C1 segment of cervical spinal cord (tissue), 14 donors: ENCODE data around the gene LARP1.
"Not testable (repeated sequence)": the region's sequence is repeated elsewhere in the genome, so short reads cannot be mapped to it uniquely, and the experiment has no call there.

Experiments
- DNase-seq, 14 donors: peaks; one replicate each; lab custom pipeline; 2025; lab: John Stamatoyannopoulos, UW

LARP1 gene

GRCh38 chr5:154759868-154760267 lies 4.7 kb downstream of the LARP1 start:
- not testable (repeated sequence) for DNase-seq

GRCh38 chr5:154761046-154761736 lies 6.0 kb downstream of the LARP1 start:
- no peak for DNase-seq

GRCh38 chr5:154762261-154762660 lies 7.1 kb downstream of the LARP1 start:
- no peak for DNase-seq

GRCh38 chr5:154762700-154763099 lies 7.5 kb downstream of the LARP1 start:
- DNase-seq = no peak

- no peak for DNase-seq
Measured at GRCh38 chr5:154764967-154765366, 9.8 kb downstream of the LARP1 start.

- DNase-seq = no peak
Measured at GRCh38 chr5:154765396-154765925, 10.3 kb downstream of the LARP1 start.

GRCh38 chr5:154766558-154767281 lies 11.5 kb downstream of the LARP1 start:
- no peak for DNase-seq

- no peak for DNase-seq
Measured at GRCh38 chr5:154767576-154767975, 12.4 kb downstream of the LARP1 start.

- no peak for DNase-seq
Measured at GRCh38 chr5:154768207-154768606, 13.0 kb downstream of the LARP1 start.

- no peak for DNase-seq
Measured at GRCh38 chr5:154770111-154770510, 14.9 kb downstream of the LARP1 start.

- DNase-seq = peak in 2 of 14 donors; percentile 11 to 14
Measured at GRCh38 chr5:154771383-154771901, 16.3 kb downstream of the LARP1 start.

GRCh38 chr5:154773326-154773725 lies 18.1 kb downstream of the LARP1 start:
- DNase-seq = no peak

GRCh38 chr5:154776167-154776566 lies 21.0 kb downstream of the LARP1 start:
- DNase-seq = no peak

GRCh38 chr5:154778534-154778933 lies 23.4 kb downstream of the LARP1 start:
- DNase-seq = peak in 1 of 14 donors; percentile 5

- DNase-seq = no peak
Measured at GRCh38 chr5:154779105-154779504, 23.9 kb downstream of the LARP1 start.

GRCh38 chr5:154780128-154780527 lies 25.0 kb downstream of the LARP1 start:
- no peak for DNase-seq

- no peak for DNase-seq
Measured at GRCh38 chr5:154782326-154782725, 27.1 kb downstream of the LARP1 start.

- no peak for DNase-seq
Measured at GRCh38 chr5:154782812-154783592, 27.8 kb downstream of the LARP1 start.

GRCh38 chr5:154783774-154784460 lies 28.7 kb downstream of the LARP1 start:
- no peak for DNase-seq

GRCh38 chr5:154784856-154785255 lies 29.7 kb downstream of the LARP1 start:
- no peak for DNase-seq

GRCh38 chr5:154786414-154786813 lies 31.2 kb downstream of the LARP1 start:
- no peak for DNase-seq
